ENCODE measurements around the gene CCDC69. TPM values are rescaled to one million over a fixed set of nuclear protein-coding genes. Genes with fewer than 3 reads are reported as not detected.

The CCDC69 gene
- total RNA-seq, 2 experiments from 2014 or later: 68.0 to 68.9 TPM

- Histone ChIP-seq H3K4me1 (ENCODE audit: insufficient read depth, low read length) (peaks cover 30% of the 10 kb centered on the region), H3K9me3 (ENCODE audit: control insufficient read depth in 1 of 2, insufficient read depth in 1 of 2, low read length in 2 of 2) (no peaks in the 10 kb centered on the region), H3K27me3 (ENCODE audit: control insufficient read depth in 1 of 2, insufficient read depth in 2 of 2, low read length in 2 of 2) (no peaks in the 10 kb centered on the region), H3K36me3 (ENCODE audit: insufficient read depth, low read length) (no peaks in the 10 kb centered on the region), H3K27ac (ENCODE audit: low read depth in 1 of 2, low read length in 2 of 2) (no peak overlapping the region), H3K4me3 (ENCODE audit: low read length) (peak overlapping the region; percentile 6)
- peak; percentile 68 for ATAC-seq (ENCODE audit: poor library complexity)
- H3K9me3 Mint-ChIP-seq: no peaks in the 10 kb centered on the region
- ChIA-PET POLR2A (interaction anchor here (0.8 to 2.6 kb wide), 8 partner anchors 10 to 84 kb away, joined by 3 to 43 read pairs (median 4); partner anchors contain the start of gene CCDC69), CTCF (interaction anchor here (0.8 to 1.5 kb wide), 5 partner anchors 9 to 70 kb away, joined by 3 to 4 read pairs (median 3); partner anchors contain the start of gene CCDC69)
- intact Hi-C loops (cut with DNase I, micrococcal nuclease): loop anchor here in 1 of 2 experiments (5.0 kb wide), 2 partner anchors 37 to 182 kb away; no protein-coding TSS in a partner anchor
- TF ChIP-seq CTCF (IDR thresholded peaks at IDR 0.05): no peak
- no peaks in the 10 kb centered on the region for H3K27me3 Mint-ChIP-seq
- peaks cover 35% of the 10 kb centered on the region for H3K4me1 Mint-ChIP-seq (ENCODE audit: low read depth)
- peak in 7 of 14 experiments; percentile 25 to 61 (median 42) for DNase-seq
- H3K27ac Mint-ChIP-seq: peak overlapping the region; percentile 77
- peak overlapping the region; percentile 71 for H3K4me3 Mint-ChIP-seq
- H3K36me3 Mint-ChIP-seq (ENCODE audit: low read depth): no peaks in the 10 kb centered on the region
Measured at GRCh38 chr5:151234476-151235238, 10.8 kb upstream of the CCDC69 start.

- peaks cover 20% of the 10 kb centered on the region for H3K4me1 ChIP-seq (ENCODE audit: insufficient read depth, low read length)
- no peaks in the 10 kb centered on the region for H3K36me3 ChIP-seq (ENCODE audit: insufficient read depth, low read length)
- CTCF ChIA-PET: no interaction called here
- H3K4me3 ChIP-seq (ENCODE audit: low read length): no peak overlapping the region
- POLR2A ChIA-PET: interaction anchor here (0.7 to 2.6 kb wide), 4 partner anchors 9 to 450 kb away, joined by 3 to 43 read pairs (median 3); partner anchors contain the start of gene CCDC69
- Mint-ChIP-seq H3K4me1 (ENCODE audit: low read depth) (peaks cover 30% of the 10 kb centered on the region), H3K27ac (peak overlapping the region; percentile 77), H3K9me3 (no peaks in the 10 kb centered on the region), H3K36me3 (ENCODE audit: low read depth) (no peaks in the 10 kb centered on the region), H3K27me3 (no peaks in the 10 kb centered on the region), H3K4me3 (no peak overlapping the region)
- TF ChIP-seq CTCF (IDR thresholded peaks at IDR 0.05): no peak
- H3K27ac ChIP-seq (ENCODE audit: low read depth in 1 of 2, low read length in 2 of 2): no peak overlapping the region
- DNase-seq (no peak), ATAC-seq (ENCODE audit: poor library complexity) (no peak)
- no peaks in the 10 kb centered on the region for H3K9me3 ChIP-seq (ENCODE audit: control insufficient read depth in 1 of 2, insufficient read depth in 1 of 2, low read length in 2 of 2)
- intact Hi-C loops (cut with DNase I, micrococcal nuclease): no loop called here
- H3K27me3 ChIP-seq (ENCODE audit: control insufficient read depth in 1 of 2, insufficient read depth in 2 of 2, low read length in 2 of 2): no peaks in the 10 kb centered on the region
Measured at GRCh38 chr5:151233616-151234085, 9.8 kb upstream of the CCDC69 start.

- no peaks in the 10 kb centered on the region for H3K9me3 Mint-ChIP-seq
- H3K4me1 Mint-ChIP-seq (ENCODE audit: low read depth): peaks cover 25% of the 10 kb centered on the region
- Histone ChIP-seq H3K27ac (ENCODE audit: low read depth in 1 of 2, low read length in 2 of 2) (no peak overlapping the region), H3K4me1 (ENCODE audit: insufficient read depth, low read length) (peaks cover 20% of the 10 kb centered on the region), H3K36me3 (ENCODE audit: insufficient read depth, low read length) (no peaks in the 10 kb centered on the region), H3K27me3 (ENCODE audit: control insufficient read depth in 1 of 2, insufficient read depth in 2 of 2, low read length in 2 of 2) (no peaks in the 10 kb centered on the region), H3K9me3 (ENCODE audit: control insufficient read depth in 1 of 2, insufficient read depth in 1 of 2, low read length in 2 of 2) (no peaks in the 10 kb centered on the region), H3K4me3 (ENCODE audit: low read length) (no peak overlapping the region)
- H3K36me3 Mint-ChIP-seq (ENCODE audit: low read depth): no peaks in the 10 kb centered on the region
- ChIA-PET CTCF (interaction anchor here (1.3 kb wide), 1 partner anchor 19 kb away, joined by 4 read pairs; no protein-coding TSS in a partner anchor), POLR2A (no interaction called here)
- no peak overlapping the region for H3K27ac Mint-ChIP-seq
- H3K27me3 Mint-ChIP-seq: no peaks in the 10 kb centered on the region
- no peak for TF ChIP-seq CTCF (IDR thresholded peaks at IDR 0.05)
- intact Hi-C loops (cut with DNase I, micrococcal nuclease): no loop called here
- DNase-seq (no peak), ATAC-seq (ENCODE audit: poor library complexity) (no peak)
- no peak overlapping the region for H3K4me3 Mint-ChIP-seq
Measured at GRCh38 chr5:151231359-151231758, 7.5 kb upstream of the CCDC69 start.

All from CD4-positive, alpha-beta T cell (primary cell).